DND-41 (cell line): ENCODE results near the gene TBC1D22B.
A peak's percentile ranks its signal among the peaks of the same experiment; 100 is the strongest.

Source experiments
- ATAC-seq: fragments of 200-7000 bp; cut with Tn5 transposase; 3 replicates; pipeline ENCODE4 v1.9.1; 2021; ENCODE audit warnings: low read depth; ENCODE audit not compliant: insufficient read depth
- DNase-seq: peaks from one replicate; pipeline ENCODE4 v3.0.0-alpha.2; 2020
- H2AFZ ChIP-seq: 2 replicates; pipeline ENCODE4 v1.6.0; 2012; ENCODE audit warnings: low read depth, low read length
- H3K27ac ChIP-seq: 2 replicates; pipeline ENCODE4 v1.5.1; 2012; ENCODE audit warnings: low read length, inconsistent platforms
- H3K27me3 ChIP-seq: fragments of 200-600 bp; sonication (generic); 2 replicates; pipeline ENCODE4 v1.6.0; 2012; ENCODE audit warnings: low read length, mild to moderate bottlenecking, inconsistent platforms; ENCODE audit not compliant: insufficient read depth, poor library complexity
- H3K36me3 ChIP-seq: 2 replicates; pipeline ENCODE4 v1.5.1; 2012; ENCODE audit warnings: low read length, inconsistent platforms; ENCODE audit not compliant: insufficient read depth
- H3K4me1 ChIP-seq: 2 replicates; pipeline ENCODE4 v1.5.1; 2012; ENCODE audit warnings: mild to moderate bottlenecking, low read length; ENCODE audit not compliant: insufficient read depth
- H3K4me2 ChIP-seq: 2 replicates; pipeline ENCODE4 v1.6.0; 2012; ENCODE audit warnings: mild to moderate bottlenecking, moderate library complexity, low read length, inconsistent platforms; ENCODE audit not compliant: insufficient read depth
- H3K4me3 ChIP-seq, 2 experiments: fragments of 200-600 bp in 1 of 2; shearing (Covaris generic) in 1 of 2; 2 replicates each; pipeline ENCODE4 v1.5.1; 2012 to 2016; ENCODE audit warnings: inconsistent platforms in 2 of 2, low read length in 2 of 2, mild to moderate bottlenecking in 2 of 2, low read depth in 1 of 2, moderate library complexity in 1 of 2
- H3K79me2 ChIP-seq: 2 replicates; pipeline ENCODE4 v1.6.0; 2012; ENCODE audit warnings: low read length, inconsistent platforms; ENCODE audit not compliant: insufficient read depth
- H3K9ac ChIP-seq: 2 replicates; pipeline ENCODE4 v1.6.0; 2012; ENCODE audit warnings: low read depth, mild to moderate bottlenecking, inconsistent platforms, low read length, moderate library complexity
- H3K9me3 ChIP-seq: 2 replicates; pipeline ENCODE4 v1.5.1; 2012; ENCODE audit warnings: low read length, moderate library complexity, mild to moderate bottlenecking, inconsistent platforms; ENCODE audit not compliant: insufficient read depth, severe bottlenecking
- H4K20me1 ChIP-seq: 2 replicates; pipeline ENCODE4 v1.6.0; 2012; ENCODE audit warnings: low read length; ENCODE audit not compliant: insufficient read depth
- CTCF ChIP-seq: IDR thresholded peaks from 2 replicates; pipeline ENCODE4 v1.5.1; 2012; ENCODE audit warnings: borderline replicate concordance, low read length, moderate library complexity, mild to moderate bottlenecking; ENCODE audit not compliant: poor library complexity, severe bottlenecking; ENCODE audit errors: extremely low read depth
- EZH2 ChIP-seq: IDR thresholded peaks from 3 replicates; pipeline ENCODE4 v1.6.1; 2012; ENCODE audit warnings: borderline replicate concordance, low read depth, mild to moderate bottlenecking, moderate library complexity, low read length, inconsistent platforms; ENCODE audit not compliant: severe bottlenecking

Gene TBC1D22B

GRCh38 chr6:37218061-37218460, 39.5 kb upstream of the TBC1D22B start:
- Histone ChIP-seq H3K4me2 (no peak overlapping the region), H3K4me3 (no peak overlapping the region), H3K27me3 (no peaks in the 10 kb centered on the region), H3K79me2 (no peaks in the 10 kb centered on the region), H2AFZ (no peak overlapping the region), H3K27ac (no peak overlapping the region), H3K36me3 (peaks cover 2% of the 10 kb centered on the region; the same call in 1 of the 2 replicates), H4K20me1 (no peaks in the 10 kb centered on the region), H3K9me3 (no peaks in the 10 kb centered on the region), H3K9ac (no peak overlapping the region), H3K4me1 (peaks cover 15% of the 10 kb centered on the region)
- TF ChIP-seq EZH2 (no peak), CTCF (no peak)
- DNase-seq (no peak), ATAC-seq (no peak)

GRCh38 chr6:37218511-37218910, 39.1 kb upstream of the TBC1D22B start:
- no peaks in the 10 kb centered on the region for H4K20me1 ChIP-seq
- H3K4me3 ChIP-seq, result no peak overlapping the region
- DNase-seq, result no peak
- no peak overlapping the region for H3K27ac ChIP-seq
- no peak overlapping the region for H3K9ac ChIP-seq
- no peaks in the 10 kb centered on the region for H3K79me2 ChIP-seq
- TF ChIP-seq CTCF, result no peak
- no peak for TF ChIP-seq EZH2
- peaks cover 2% of the 10 kb centered on the region; the same call in 1 of the 2 replicates for H3K36me3 ChIP-seq
- H2AFZ ChIP-seq, result no peak overlapping the region
- peaks cover 19% of the 10 kb centered on the region for H3K4me1 ChIP-seq
- H3K4me2 ChIP-seq, result no peak overlapping the region
- no peak for ATAC-seq
- H3K27me3 ChIP-seq, result no peaks in the 10 kb centered on the region
- H3K9me3 ChIP-seq, result no peaks in the 10 kb centered on the region

- TF ChIP-seq CTCF, result no peak
- TF ChIP-seq EZH2, result no peak
- Histone ChIP-seq H3K9ac (no peak overlapping the region), H3K4me1 (peaks cover 20% of the 10 kb centered on the region), H4K20me1 (no peaks in the 10 kb centered on the region), H2AFZ (no peak overlapping the region), H3K79me2 (no peaks in the 10 kb centered on the region), H3K9me3 (no peaks in the 10 kb centered on the region), H3K36me3 (peaks cover 2% of the 10 kb centered on the region; the same call in 1 of the 2 replicates), H3K4me2 (no peak overlapping the region), H3K4me3 (no peak overlapping the region), H3K27ac (peak overlapping the region; percentile 61), H3K27me3 (no peaks in the 10 kb centered on the region)
- no peak for DNase-seq
- ATAC-seq, result no peak
Observed at GRCh38 chr6:37221585-37222124, 35.9 kb upstream of the TBC1D22B start.
